Left renal pelvis (tissue), 4 donors: ENCODE measurements around the gene GLDC. TPM values are rescaled to one million over a fixed set of nuclear protein-coding genes. Genes with fewer than 3 reads are reported as not detected.

Experiments used
- DNase-seq, 4 donors: peaks; one replicate each; pipeline ENCODE4 v3.0.0-alpha.2; 2013; ENCODE audit warnings: low read depth in 4 of 4, low spot score in 3 of 4
- polyA plus RNA-seq, 4 donors: library from polyadenylated mRNA; unstranded; fragments of 120-200 nt; gene quantifications; one replicate each; pipeline ENCODE4 v1.2.1, GENCODE V29; 2013; ENCODE audit not compliant: insufficient read length in 4 of 4

The GLDC gene
- polyA plus RNA-seq, 4 donors: 1.5 to 23.6 (median 19.8) TPM

DNA sequence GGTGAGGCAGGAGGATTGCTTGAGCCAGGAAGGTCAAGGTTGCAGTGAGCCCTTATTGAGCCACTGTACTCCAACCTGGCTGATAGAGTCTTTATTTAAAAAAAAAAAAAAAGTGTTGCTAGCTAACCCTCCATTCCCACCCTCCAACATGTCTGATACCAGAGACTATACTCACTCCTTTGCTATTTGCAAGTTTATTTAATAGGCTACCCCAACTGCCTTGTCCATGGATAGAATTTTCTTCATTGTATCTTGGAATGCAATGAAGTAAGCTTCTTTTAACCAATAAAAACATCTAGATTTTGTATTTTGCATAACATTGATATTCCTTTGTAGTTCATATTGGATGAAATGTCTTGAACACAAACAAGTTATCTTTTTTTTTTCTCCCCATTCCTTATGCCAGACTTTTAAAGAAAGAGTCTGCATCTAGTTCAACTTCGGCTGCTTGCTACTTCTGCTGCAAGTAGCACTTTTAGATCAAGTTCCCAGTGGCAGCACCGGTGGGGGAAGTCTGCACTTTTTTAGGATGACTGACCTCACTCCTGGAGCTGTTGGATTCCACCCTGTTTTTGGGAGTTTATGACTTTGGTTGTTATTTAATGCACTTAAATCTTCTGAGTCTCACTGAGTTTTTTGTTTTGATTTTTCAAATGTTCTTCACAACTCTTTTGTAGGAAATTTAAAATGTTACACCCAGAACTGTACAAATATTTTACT lies 120.0 kb downstream of the GLDC start:
- no peak for DNase-seq

GRCh38 chr9:6522263-6522662 lies 123.3 kb downstream of the GLDC start:
- DNase-seq: no peak

DNA sequence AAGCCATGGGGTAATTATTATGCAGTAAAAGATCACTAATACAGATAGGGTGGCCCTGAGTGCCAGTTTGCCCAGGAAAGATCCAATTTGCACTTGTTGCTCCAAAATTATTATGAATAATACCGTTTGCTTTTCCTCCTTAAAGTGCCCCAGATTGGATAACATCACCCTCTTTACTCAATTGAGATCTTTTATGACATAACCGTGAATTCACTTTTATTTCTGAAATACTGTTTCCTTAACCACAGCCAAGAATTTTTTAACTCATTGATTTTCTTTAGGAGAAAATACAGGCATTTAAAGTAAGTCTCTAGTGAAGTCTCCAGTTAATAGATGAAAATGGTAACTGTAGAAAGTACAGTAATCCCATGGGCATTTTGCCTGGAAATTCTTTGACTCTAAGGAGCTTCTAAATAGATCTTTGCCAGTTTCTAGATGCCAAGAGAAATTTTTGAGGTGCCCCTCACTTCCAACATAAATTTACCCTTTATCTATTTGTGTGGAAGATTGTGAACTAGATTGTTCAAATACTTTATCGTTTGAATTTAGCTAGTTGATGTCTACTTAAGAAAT lies 133.4 kb downstream of the GLDC start:
- DNase-seq: no peak

DNA sequence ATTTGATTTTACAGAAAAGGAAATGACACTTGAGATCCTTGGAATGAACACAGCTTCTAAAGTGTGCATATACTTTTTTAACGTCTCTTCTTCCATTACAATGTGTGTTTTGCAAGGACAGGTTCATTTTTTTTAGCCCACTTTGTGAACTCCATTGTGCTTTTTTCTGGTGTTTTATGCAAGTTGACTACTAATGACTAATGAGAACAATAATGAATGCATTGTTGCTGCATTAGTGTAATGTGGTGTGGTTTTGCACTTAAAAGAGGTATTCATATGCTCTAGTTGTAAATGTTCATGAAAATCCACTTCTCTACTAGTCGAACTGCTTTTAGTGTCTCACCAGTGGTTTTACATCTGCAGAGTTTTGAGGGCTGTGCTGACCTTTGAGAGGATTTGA lies 139.0 kb downstream of the GLDC start:
- DNase-seq: no peak

- no peak for DNase-seq
These were observed 143.1 kb downstream of the GLDC start for GRCh38 chr9:6502399-6502798.

- no peak for DNase-seq
These were observed 143.9 kb downstream of the GLDC start for GRCh38 chr9:6501526-6502210.

GRCh38 chr9:6498982-6499381 lies 146.5 kb downstream of the GLDC start:
- DNase-seq: no peak

DNA sequence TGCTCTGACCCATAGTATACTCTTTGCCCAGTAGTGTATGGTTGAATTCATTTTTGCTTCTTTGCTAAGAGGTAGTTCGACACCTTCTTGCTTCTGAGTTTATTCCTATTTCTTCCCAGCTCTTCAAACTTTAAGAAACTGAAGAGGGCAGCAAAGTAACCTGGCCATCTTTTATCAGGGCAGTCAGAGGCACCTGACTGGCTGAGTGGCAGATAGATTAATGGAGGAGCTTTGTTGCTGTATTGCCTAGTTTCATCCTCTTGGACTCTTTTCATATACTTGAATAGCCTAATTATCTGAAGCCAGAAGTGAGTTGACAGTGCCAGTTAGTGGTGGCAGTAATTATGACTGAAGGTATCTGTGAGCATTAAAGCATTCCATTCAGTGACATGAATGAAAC lies 150.1 kb downstream of the GLDC start:
- no peak for DNase-seq

DNA sequence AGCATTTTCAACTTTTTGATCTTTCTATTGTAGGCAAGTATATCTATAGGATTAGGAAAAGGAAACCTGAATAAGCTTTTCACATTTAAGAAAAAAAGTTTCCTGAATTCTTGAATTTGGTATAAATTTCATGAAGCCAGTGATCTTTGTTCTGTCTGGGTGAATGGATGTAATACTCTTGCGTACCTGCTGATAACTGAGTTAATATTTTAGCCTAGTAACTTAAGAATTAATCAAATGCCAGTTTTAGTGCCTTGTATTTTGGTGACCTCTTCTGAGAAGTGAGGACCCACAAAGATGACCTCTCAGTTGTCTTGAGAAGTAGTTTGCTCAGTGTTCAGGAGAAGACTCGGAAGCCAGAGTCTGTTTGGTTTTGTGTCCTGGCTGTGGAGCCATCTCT lies 154.7 kb downstream of the GLDC start:
- no peak for DNase-seq

DNA sequence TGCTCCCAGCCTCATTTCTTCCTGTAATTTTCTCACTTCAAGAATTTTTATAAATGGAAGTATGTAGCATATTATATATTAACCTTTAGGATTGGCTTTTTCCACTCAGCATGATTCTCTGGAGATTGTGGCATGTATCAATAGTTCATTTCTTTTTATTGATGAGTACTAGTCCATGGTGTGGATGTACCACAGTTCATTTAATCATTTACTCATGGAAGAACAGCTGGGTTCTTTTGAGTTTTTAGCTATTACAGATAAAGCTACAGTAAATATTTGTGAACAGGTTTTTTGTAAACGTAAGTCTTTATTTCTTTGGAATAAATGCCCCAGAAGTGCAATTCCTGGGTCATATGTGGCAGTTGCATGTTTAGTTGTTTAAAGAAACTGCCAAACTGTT lies 156.4 kb downstream of the GLDC start:
- DNase-seq: no peak

DNA sequence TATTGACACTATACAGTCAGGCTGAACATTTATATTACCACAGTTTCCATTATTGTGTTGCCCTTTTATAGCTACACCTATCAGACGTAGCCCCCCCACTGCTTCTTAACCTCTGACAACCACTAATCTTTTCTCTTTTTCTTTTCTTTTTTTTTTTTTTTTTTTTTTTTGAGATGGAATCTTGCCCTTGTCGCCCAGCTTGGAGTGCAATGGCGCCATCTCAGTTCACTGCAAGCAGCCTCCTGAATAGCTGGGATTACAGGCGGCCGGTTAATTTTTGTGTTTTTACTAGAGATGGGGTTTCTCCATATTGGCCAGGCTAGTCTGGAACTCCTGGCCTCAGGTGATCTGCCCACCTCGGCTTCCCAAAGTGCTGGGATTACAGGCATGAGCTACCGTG lies 157.1 kb downstream of the GLDC start:
- DNase-seq: no peak

- DNase-seq: no peak
These were observed 161.3 kb downstream of the GLDC start for GRCh38 chr9:6484210-6484609.

Other genes starting within 250 kb of the GLDC start
- 10 to 100 TPM; 58.3 to 75.4 (median 71.8) TPM for gene UHRF2, start 232.5 kb downstream of the GLDC start, polyA plus RNA-seq
- 10 to 100 TPM; 12.5 to 17.5 (median 16.2) TPM for gene KDM4C, start 112.2 kb upstream of the GLDC start, polyA plus RNA-seq